GM04504 (cell line): ENCODE results near the gene WASHC2A.
"Not testable (repeated sequence)": the region's sequence is repeated elsewhere in the genome, so short reads cannot be mapped to it uniquely, and the experiment has no call there.

Experiments
- DNase-seq: peaks from one replicate; pipeline ENCODE4 v3.0.0-alpha.2; 2012; ENCODE audit warnings: low read depth

Gene WASHC2A

DNA sequence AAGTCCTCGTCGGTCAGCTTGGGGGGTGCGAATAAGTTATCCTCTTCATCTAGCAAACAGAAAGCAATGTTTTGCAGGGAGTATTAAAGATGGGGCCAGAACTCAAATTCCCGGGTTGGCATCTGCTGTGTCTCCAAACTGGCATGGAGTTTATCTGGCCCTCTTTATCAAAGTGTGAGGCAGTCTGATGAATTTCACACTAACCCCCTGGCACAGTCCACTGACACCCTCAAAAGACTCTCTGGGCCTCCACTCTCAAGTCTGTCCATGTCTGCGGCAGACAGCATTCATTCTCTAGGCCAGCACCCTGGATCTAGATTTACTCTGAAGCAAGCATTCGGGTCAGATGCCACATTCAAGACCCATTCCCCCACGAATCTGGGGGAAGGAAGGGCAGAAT, 6.2 kb upstream of the WASHC2A start:
- not testable (repeated sequence) for DNase-seq

DNA sequence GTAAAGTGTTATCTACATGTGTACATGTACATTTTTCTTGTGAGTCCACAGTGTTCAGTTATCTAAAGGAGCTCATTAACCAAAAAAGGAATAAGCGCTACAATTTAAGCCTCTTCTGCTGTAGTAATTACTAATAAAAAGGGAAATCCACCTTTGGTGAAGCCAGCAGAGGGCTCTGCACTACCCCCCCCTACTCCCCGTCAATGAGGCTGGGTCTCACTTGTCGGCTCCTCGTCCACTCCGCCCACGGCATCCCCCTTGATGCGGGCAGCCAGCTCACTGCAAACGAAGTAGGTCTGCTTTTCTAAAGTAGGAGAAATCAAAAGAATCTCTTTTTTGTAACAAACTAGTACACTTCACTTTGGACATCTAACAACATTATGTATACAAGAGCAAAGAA, 4.7 kb upstream of the WASHC2A start:
- no peak for DNase-seq

GRCh38 chr10:50068352-50068659, 552 bp downstream of the WASHC2A start:
- not testable (repeated sequence) for DNase-seq

DNA sequence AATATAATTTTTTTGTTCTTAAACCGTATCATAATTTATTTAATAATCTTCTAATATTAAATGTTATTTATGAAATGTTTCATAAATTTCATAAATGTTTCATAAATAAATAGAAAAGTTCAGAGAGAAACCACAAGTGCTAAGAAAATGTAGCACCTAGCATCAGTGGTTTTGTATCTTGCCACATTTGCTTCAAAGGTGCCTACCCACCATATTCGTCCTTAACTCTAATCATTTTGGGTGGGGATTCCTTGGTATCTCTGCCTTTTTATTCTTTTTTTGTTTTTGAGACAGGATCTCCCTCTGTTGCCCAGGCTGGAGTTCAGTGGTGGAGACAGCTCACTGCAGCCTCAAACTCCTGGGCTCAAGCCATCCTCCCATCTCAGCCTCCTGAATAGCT, 7.4 kb downstream of the WASHC2A start:
- not testable (repeated sequence) for DNase-seq

- DNase-seq, result not testable (repeated sequence)
Measured at GRCh38 chr10:50075544-50075943, 7.8 kb downstream of the WASHC2A start.

DNA sequence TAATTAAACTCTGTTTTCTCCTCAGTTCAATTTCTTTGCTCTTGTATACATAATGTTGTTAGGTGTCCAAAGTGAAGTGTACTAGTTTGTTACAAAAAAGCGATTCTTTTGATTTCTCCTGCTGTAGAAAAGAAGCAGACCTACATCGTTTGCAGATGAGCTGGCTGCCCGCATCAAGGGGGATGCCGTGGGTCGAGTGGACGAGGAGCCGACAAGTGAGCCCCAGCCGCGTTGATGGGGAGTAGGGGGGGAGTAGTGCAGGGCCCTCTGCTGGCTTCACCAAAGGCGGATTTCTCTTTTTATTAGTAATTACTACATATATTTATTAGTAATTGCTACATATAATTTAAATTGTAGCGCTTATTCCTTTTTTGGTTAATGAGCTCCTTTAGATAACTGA, 23.6 kb downstream of the WASHC2A start:
- not testable (repeated sequence) for DNase-seq

DNA sequence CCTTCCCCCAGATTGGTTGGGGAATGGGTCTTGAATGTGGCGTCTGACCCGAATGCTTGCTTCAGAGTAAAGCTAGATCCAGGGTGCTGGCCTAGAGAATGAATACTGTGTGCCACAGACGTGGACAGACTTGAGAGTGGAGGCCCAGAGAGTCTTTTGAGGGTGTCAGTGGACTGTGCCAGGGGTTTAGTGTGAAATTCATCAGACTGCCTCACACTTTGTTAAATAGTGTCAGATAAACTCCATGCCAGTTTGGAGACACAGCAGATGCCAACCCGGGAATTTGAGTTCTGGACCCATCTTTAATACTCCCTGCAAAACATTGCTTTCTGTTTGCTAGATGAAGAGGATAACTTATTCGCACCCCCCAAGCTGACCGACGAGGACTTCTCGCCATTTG, 25.2 kb downstream of the WASHC2A start:
- DNase-seq, result not testable (repeated sequence)

GRCh38 chr10:50094630-50095029, 26.9 kb downstream of the WASHC2A start:
- not testable (repeated sequence) for DNase-seq

DNA sequence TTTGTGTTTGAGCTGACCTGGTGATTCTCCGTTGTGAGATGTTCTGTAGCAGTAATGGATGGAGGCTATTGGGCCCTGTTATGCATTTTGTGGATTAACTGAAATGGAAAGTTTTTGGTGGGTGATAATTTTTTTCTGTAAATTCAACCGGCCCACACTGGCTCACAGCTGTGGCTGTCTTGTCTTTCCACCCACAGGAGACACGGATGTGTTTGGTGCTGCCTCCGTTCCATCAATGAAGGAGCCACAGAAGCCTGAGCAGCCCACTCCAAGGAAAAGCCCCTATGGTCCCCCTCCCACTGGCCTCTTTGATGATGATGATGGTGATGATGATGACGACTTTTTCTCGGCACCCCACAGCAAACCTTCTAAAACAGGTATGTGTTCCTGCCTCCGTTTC, 27.6 kb downstream of the WASHC2A start:
- DNase-seq, result not testable (repeated sequence)

DNA sequence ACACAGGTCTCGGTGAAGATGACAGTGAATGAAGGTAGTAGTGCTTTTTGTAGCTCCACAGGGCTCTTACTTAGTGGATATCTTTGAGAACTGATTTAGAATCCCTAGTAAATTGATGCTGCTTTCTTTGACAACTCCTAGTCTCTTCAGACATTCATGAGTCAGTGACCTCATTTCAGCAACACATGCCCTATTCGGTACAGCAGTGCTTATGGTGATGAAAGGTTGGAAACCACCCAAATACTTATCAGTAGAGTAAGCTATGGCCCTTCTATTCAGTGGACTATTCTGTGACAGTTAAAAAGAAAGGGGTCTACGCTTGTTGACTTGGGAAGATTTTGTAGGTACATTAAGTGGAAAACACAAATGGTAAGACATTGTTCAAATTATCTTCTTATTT, 29.0 kb downstream of the WASHC2A start:
- not testable (repeated sequence) for DNase-seq

GRCh38 chr10:50098645-50099044, 30.9 kb downstream of the WASHC2A start:
- not testable (repeated sequence) for DNase-seq

DNA sequence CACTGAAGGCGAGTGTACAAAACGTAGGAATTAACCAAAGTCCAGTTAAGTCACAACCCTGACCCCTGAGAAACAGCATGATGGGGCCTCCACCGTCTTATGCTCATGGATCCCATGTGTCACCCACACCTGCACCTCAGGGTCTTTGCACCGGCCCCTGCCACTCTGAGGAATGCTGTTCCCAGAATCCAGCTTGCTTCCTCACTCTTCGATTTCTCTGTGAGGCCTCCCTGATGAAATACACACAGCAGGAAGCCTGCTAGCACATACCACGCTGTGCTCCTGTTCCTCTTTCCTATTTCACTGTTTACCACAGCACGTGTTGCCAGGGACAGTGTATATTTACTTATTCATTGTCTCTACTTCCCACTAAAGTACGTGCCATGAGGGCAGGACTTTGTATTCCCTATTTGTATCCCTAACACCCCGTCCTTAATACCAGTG, 33.4 kb downstream of the WASHC2A start:
- DNase-seq, result not testable (repeated sequence)

GRCh38 chr10:50101747-50102146, 34.0 kb downstream of the WASHC2A start:
- DNase-seq, result not testable (repeated sequence)

- not testable (repeated sequence) for DNase-seq
Measured at GRCh38 chr10:50102267-50102666, 34.5 kb downstream of the WASHC2A start.

DNA sequence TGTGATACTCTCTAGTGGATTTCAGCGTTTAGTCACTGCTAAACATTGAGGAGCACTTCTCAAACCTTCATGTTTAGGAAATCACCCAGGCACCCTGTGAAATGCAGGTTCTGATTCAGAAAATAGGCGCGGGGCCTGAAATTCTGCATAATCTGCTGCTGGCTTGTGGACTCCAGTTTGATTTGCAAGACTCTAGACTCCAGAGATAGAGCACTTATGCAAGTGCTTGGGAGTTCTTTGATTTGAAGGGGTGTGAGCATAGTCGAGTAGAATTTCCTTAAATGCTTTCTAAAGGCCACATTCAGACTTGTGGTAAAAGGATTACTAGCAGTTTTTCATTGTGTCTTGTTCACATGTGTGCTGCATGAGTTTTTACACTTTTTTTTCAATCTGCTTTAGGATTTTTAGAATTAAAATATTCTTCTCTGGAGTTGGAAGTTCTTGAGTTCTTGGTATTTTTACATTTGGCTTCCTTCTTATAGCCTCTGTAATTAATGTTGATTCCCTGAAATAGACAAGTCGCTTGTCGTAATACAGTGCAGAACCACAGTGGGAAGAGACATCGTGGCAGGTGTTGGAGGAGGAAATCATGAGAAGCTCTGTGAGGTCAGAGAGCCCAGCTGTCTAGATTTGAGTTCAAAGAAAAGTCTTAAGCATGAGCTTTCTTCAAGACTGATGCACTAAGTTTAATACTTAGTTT, 41.4 kb downstream of the WASHC2A start:
- DNase-seq, result not testable (repeated sequence)

- DNase-seq, result not testable (repeated sequence)
Measured at GRCh38 chr10:50112419-50113112, 44.8 kb downstream of the WASHC2A start.

GRCh38 chr10:50126765-50127164, 59.0 kb downstream of the WASHC2A start:
- DNase-seq, result not testable (repeated sequence)

GRCh38 chr10:50127770-50128292, 60.1 kb downstream of the WASHC2A start:
- DNase-seq, result not testable (repeated sequence)

DNA sequence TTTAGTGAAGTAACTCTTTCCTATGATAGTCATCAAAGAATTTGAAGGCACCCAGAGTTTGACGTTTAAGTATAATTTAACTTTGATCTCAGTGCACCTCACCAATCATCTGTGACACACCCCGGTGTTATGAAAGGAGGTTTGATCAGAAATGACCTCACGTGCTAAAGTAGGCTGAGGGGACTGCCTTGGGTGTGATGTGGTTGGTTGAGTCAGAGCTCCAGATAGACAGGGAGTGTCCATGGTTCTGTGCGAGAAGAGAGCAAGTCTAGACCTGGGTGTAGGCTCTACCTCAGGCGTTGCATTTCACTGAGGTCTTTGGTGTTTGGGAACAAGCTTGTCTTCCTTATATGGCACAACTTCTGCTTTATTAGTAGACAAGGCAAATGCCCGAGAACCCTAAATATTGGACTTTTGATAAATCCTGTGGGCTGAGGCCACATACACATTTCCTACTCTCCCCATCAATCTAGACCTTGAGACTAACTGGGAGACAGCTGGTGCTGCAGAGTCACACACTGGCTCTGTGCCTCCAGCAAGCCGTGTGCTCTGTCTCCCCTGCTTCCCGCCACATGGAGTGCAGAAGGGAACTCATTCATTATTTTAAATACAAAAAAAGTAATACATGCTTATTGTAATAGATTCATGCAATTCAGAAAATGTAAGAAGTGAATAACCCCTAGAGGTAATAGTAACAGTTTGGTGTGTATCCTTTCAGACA, 63.7 kb downstream of the WASHC2A start:
- not testable (repeated sequence) for DNase-seq

- DNase-seq, result not testable (repeated sequence)
Measured at GRCh38 chr10:50132322-50132721, 64.6 kb downstream of the WASHC2A start.

DNA sequence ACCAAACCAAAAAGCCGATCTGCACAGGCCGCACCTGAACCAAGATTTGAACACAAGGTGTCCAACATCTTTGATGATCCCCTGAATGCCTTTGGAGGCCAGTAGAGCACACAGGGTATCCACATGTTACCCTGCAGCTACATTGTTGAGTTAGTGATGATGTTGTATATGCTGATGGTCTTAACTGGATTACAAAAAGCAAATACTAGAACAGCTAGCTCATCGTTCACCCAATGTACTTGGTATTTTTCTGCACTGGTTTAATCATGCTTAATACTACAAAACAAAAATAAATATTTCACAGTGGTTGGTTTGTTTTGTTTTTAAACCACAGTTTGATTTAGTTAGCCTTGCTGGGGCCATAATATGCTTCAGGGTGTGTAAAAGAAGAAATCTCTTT, 65.1 kb downstream of the WASHC2A start:
- not testable (repeated sequence) for DNase-seq

DNA sequence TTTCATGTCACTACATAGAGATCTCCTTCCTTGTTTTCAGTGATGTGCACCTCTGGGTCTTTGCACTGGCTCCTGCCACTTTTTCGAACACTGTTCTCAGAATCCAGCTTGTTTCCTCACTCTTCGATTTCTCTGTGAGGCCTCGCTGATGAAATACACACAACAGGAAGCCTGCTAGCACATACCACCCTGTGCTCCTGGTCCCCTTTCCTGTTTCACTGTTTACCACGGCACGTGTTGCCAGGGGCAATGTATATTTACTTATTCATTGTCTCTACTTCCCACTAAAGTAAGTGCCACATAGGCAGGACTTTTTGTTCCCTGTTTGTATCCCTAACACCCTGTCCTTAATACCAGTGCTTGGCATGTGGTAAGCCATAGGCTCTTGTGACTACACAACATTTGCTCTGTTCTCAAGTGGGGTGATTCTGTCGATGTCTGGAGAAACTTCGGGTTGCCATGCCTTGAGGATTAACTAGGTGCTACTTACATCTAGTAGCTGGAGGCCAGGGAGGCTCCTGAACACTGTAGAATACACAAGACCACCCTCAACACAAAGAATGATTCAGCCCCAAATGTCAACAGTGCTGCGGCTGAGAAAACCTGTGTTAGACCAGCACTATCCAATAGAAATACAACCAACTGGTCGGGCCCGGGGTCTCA, 75.9 kb downstream of the WASHC2A start:
- not testable (repeated sequence) for DNase-seq
